H1 (cell line): Measurements from ENCODE around the gene GADD45A.

ENCODE experiments used
- CEBPB ChIP-seq: IDR thresholded peaks from 2 replicates; pipeline ENCODE4 v1.6.1; 2012; ENCODE audit warnings: low read depth, low read length
- CTCF ChIP-seq, 3 experiments: IDR thresholded peaks; 1 replicate in 2 of 3; 2 replicates in 1 of 3; pipeline versions ENCODE4 v1.5.1 to v1.6.1; 2011; ENCODE audit warnings: low read length in 3 of 3, mild to moderate bottlenecking in 3 of 3, inconsistent platforms in 2 of 3, low read depth in 1 of 3, moderate library complexity in 1 of 3; ENCODE audit not compliant: insufficient read depth in 1 of 3; ENCODE audit errors: control extremely low read depth in 1 of 3
- EP300 ChIP-seq, 2 experiments: IDR thresholded peaks; 1 replicate in 1 of 2; 2 replicates in 1 of 2; pipeline ENCODE4 v1.6.1; 2011 to 2012; ENCODE audit warnings: low read depth in 2 of 2, low read length in 2 of 2, mild to moderate bottlenecking in 2 of 2, borderline replicate concordance in 1 of 2, inconsistent platforms in 1 of 2, moderate library complexity in 1 of 2
- PHF8 ChIP-seq: fragments of 200-600 bp; sonication (generic); conservative IDR thresholded peaks from 2 replicates; pipeline ENCODE4 v1.7.1; 2012; ENCODE audit warnings: low read depth, mild to moderate bottlenecking, inconsistent platforms, low read length, moderate library complexity
- POLR2A ChIP-seq, 2 experiments: IDR thresholded peaks; 1 replicate in 1 of 2; 2 replicates in 1 of 2; pipeline ENCODE4 v1.6.1; 2011; ENCODE audit warnings: low read depth in 2 of 2, low read length in 2 of 2, mild to moderate bottlenecking in 2 of 2; ENCODE audit errors: control extremely low read depth in 1 of 2
- POLR2AphosphoS5 ChIP-seq: IDR thresholded peaks from 2 replicates; pipeline ENCODE4 v1.6.1; 2011; ENCODE audit warnings: low read depth, low read length
- SIRT6 ChIP-seq: IDR thresholded peaks from one replicate; pipeline ENCODE4 v1.7.1; 2012; ENCODE audit warnings: low read length, inconsistent platforms
- TAF1 ChIP-seq: IDR thresholded peaks from 2 replicates; pipeline ENCODE4 v1.6.1; 2011; ENCODE audit warnings: mild to moderate bottlenecking, low read depth, low read length
- USF2 ChIP-seq: IDR thresholded peaks from 2 replicates; pipeline ENCODE4 v1.6.1; 2011; ENCODE audit warnings: low read length, improper control_type of control experiment

- TF ChIP-seq POLR2AphosphoS5 (no peak), CEBPB (no peak), USF2 (no peak), CTCF (IDR thresholded peaks at IDR 0.05; ENCODE audit: control extremely low read depth in 1 of 3, insufficient read depth in 1 of 3, low read depth in 1 of 3, low read length in 3 of 3) (no peak), POLR2A (IDR thresholded peaks at IDR 0.05; ENCODE audit: control extremely low read depth in 1 of 2, low read depth in 2 of 2, low read length in 2 of 2) (no peak), SIRT6 (no peak), EP300 (IDR thresholded peaks at IDR 0.05; ENCODE audit: borderline replicate concordance in 1 of 2, low read depth in 2 of 2, low read length in 2 of 2) (no peak), PHF8 (no peak), TAF1 (no peak)
These were observed 39.4 kb upstream of the GADD45A start for GRCh38 chr1:67645495-67646144.
